Neural progenitor cell (in vitro differentiated cells): ENCODE data around the gene COLEC11. TPM values are rescaled to one million over a fixed set of nuclear protein-coding genes. Genes with fewer than 3 reads are reported as not detected.

Experiments
- DNase-seq: peaks from one replicate; pipeline ENCODE4 v3.0.0-alpha.2; 2016; ENCODE audit warnings: low spot score
- H2AFZ ChIP-seq: fragments of 200-600 bp; sonication (generic); replicated peaks from 2 replicates; pipeline ENCODE4 v1.6.1; 2016; ENCODE audit warnings: antibody characterized with exemption
- H3F3A ChIP-seq: fragments of 200-600 bp; sonication (generic); 2 replicates; pipeline ENCODE4 v1.6.1; 2016; ENCODE audit warnings: antibody characterized with exemption, low read depth
- H3K27ac ChIP-seq: fragments of 200-600 bp; sonication (generic); 2 replicates; pipeline ENCODE4 v1.5.1; 2016; ENCODE audit warnings: mild to moderate bottlenecking
- H3K27me3 ChIP-seq: fragments of 200-600 bp; sonication (generic); 2 replicates; pipeline ENCODE4 v1.6.1; 2016; ENCODE audit warnings: mild to moderate bottlenecking, moderate library complexity
- H3K36me3 ChIP-seq: fragments of 200-600 bp; sonication (generic); 2 replicates; pipeline ENCODE4 v1.5.1; 2016
- H3K4me1 ChIP-seq: fragments of 200-600 bp; sonication (generic); 2 replicates; pipeline ENCODE4 v1.6.1; 2016; ENCODE audit warnings: mixed run types
- H3K4me2 ChIP-seq: fragments of 200-600 bp; sonication (generic); 2 replicates; pipeline ENCODE4 v1.6.1; 2016
- H3K4me3 ChIP-seq: fragments of 200-600 bp; sonication (generic); 2 replicates; pipeline ENCODE4 v1.5.1; 2016
- H3K79me2 ChIP-seq: fragments of 200-600 bp; sonication (generic); 2 replicates; pipeline ENCODE4 v1.6.1; 2016; ENCODE audit warnings: low read depth
- H3K9ac ChIP-seq: fragments of 200-600 bp; sonication (generic); 2 replicates; pipeline ENCODE4 v1.6.1; 2016
- H3K9me3 ChIP-seq: fragments of 200-600 bp; sonication (generic); 2 replicates; pipeline ENCODE4 v1.5.1; 2016; ENCODE audit warnings: low read depth
- H4K20me1 ChIP-seq: fragments of 200-600 bp; sonication (generic); 2 replicates; pipeline ENCODE4 v1.6.1; 2016; ENCODE audit warnings: low read depth
- H3K27ac Mint-ChIP-seq: 3 replicates; pipeline ENCODE4 v1.8.0; 2021; ENCODE audit warnings: mixed read lengths
- H3K27me3 Mint-ChIP-seq: 2 replicates; pipeline ENCODE4 v1.8.0; 2022; ENCODE audit warnings: low read depth, mild to moderate bottlenecking, inconsistent platforms, moderate library complexity, mixed read lengths; ENCODE audit not compliant: insufficient read depth
- H3K36me3 Mint-ChIP-seq: 3 replicates; pipeline ENCODE4 v1.8.0; 2021; ENCODE audit warnings: mixed read lengths
- H3K4me1 Mint-ChIP-seq: 3 replicates; pipeline ENCODE4 v1.8.0; 2021; ENCODE audit warnings: mixed read lengths
- H3K4me3 Mint-ChIP-seq: 3 replicates; pipeline ENCODE4 v1.8.0; 2021; ENCODE audit warnings: mild to moderate bottlenecking, moderate library complexity, mixed read lengths
- H3K9me3 Mint-ChIP-seq: 3 replicates; pipeline ENCODE4 v1.8.0; 2020; ENCODE audit warnings: mixed read lengths
- CTCF ChIP-seq: fragments of 200-600 bp; sonication (generic); IDR thresholded peaks from 2 replicates; pipeline ENCODE4 v1.5.1; 2017; ENCODE audit warnings: antibody characterized with exemption, mild to moderate bottlenecking
- EZH2 ChIP-seq: fragments of 200-600 bp; sonication (generic); IDR thresholded peaks from 2 replicates; pipeline ENCODE4 v1.6.1; 2017; ENCODE audit warnings: antibody characterized with exemption, mild to moderate bottlenecking, moderate library complexity
- EZH2phosphoT487 ChIP-seq: fragments of 200-600 bp; sonication (generic); IDR thresholded peaks from 2 replicates; pipeline ENCODE4 v1.6.1; 2017; ENCODE audit warnings: antibody characterized with exemption
- small RNA-seq: library from RNA; depleted of rRNA; stranded (forward); fragments of <200 nt; gene quantifications from one replicate; pipeline ENCODE3, GENCODE V24; 2015
- total RNA-seq: library from RNA; depleted of rRNA; stranded (reverse); fragments of >200 nt; gene quantifications from 2 replicates; pipeline ENCODE4 v1.2.3, GENCODE V29; 2015; ENCODE audit warnings: low replicate concordance

Gene COLEC11
- total RNA-seq, 1 donor from 2014 or later: not detected

- H3K4me1 Mint-ChIP-seq: no peaks in the 10 kb centered on the region
- H3K4me3 ChIP-seq: no peak overlapping the region
- H3K36me3 Mint-ChIP-seq: no peaks in the 10 kb centered on the region
- no peak overlapping the region for H2AFZ ChIP-seq
- H3K4me2 ChIP-seq: no peak overlapping the region
- no peaks in the 10 kb centered on the region for H3K4me1 ChIP-seq
- no peaks in the 10 kb centered on the region for H3K79me2 ChIP-seq
- H3K4me3 Mint-ChIP-seq: no peak overlapping the region
- H3K27ac ChIP-seq: no peak overlapping the region
- no peak overlapping the region for H3K27ac Mint-ChIP-seq
- no peaks in the 10 kb centered on the region for H3K27me3 ChIP-seq
- H3K9me3 ChIP-seq: no peaks in the 10 kb centered on the region
- no peaks in the 10 kb centered on the region for H3K9me3 Mint-ChIP-seq
- H3K9ac ChIP-seq: no peak overlapping the region
- no peak for DNase-seq
- TF ChIP-seq CTCF (no peak), EZH2phosphoT487 (no peak), EZH2 (no peak)
- no peaks in the 10 kb centered on the region for H4K20me1 ChIP-seq
- H3K36me3 ChIP-seq: no peaks in the 10 kb centered on the region
- H3F3A ChIP-seq: no peaks in the 10 kb centered on the region
- H3K27me3 Mint-ChIP-seq: peaks cover 2% of the 10 kb centered on the region
Observed at GRCh38 chr2:3683748-3684454, 89.0 kb downstream of the COLEC11 start.

GRCh38 chr2:3689998-3690748, 95.3 kb downstream of the COLEC11 start:
- Histone ChIP-seq H3K27ac (no peak overlapping the region), H3K4me2 (no peak overlapping the region), H3K27me3 (no peaks in the 10 kb centered on the region), H3K9ac (no peak overlapping the region), H3F3A (no peaks in the 10 kb centered on the region), H2AFZ (no peak overlapping the region), H3K4me3 (no peak overlapping the region), H3K36me3 (no peaks in the 10 kb centered on the region), H4K20me1 (no peaks in the 10 kb centered on the region), H3K9me3 (peaks cover 9% of the 10 kb centered on the region), H3K79me2 (no peaks in the 10 kb centered on the region), H3K4me1 (no peaks in the 10 kb centered on the region)
- Mint-ChIP-seq H3K36me3 (no peaks in the 10 kb centered on the region), H3K27me3 (peaks cover 9% of the 10 kb centered on the region), H3K4me3 (no peak overlapping the region), H3K4me1 (no peaks in the 10 kb centered on the region), H3K27ac (no peak overlapping the region), H3K9me3 (peaks cover 17% of the 10 kb centered on the region)
- no peak for DNase-seq
- TF ChIP-seq CTCF: no peak
- no peak for TF ChIP-seq EZH2
- TF ChIP-seq EZH2phosphoT487: no peak

GRCh38 chr2:3692375-3692774, 97.5 kb downstream of the COLEC11 start:
- H2AFZ ChIP-seq: no peak overlapping the region
- Mint-ChIP-seq H3K4me1 (no peaks in the 10 kb centered on the region), H3K27ac (no peak overlapping the region), H3K4me3 (no peak overlapping the region), H3K36me3 (no peaks in the 10 kb centered on the region), H3K9me3 (peaks cover 17% of the 10 kb centered on the region), H3K27me3 (peaks cover 6% of the 10 kb centered on the region)
- H3K9ac ChIP-seq: no peak overlapping the region
- DNase-seq: peak; percentile 56
- H3K79me2 ChIP-seq: no peaks in the 10 kb centered on the region
- H3K4me1 ChIP-seq: no peaks in the 10 kb centered on the region
- H3K36me3 ChIP-seq: no peaks in the 10 kb centered on the region
- H3K27me3 ChIP-seq: no peaks in the 10 kb centered on the region
- no peaks in the 10 kb centered on the region for H3F3A ChIP-seq
- peaks cover 9% of the 10 kb centered on the region for H3K9me3 ChIP-seq
- H3K27ac ChIP-seq: no peak overlapping the region
- TF ChIP-seq EZH2 (no peak), CTCF (peak; percentile 77), EZH2phosphoT487 (no peak)
- H3K4me3 ChIP-seq: no peak overlapping the region
- no peaks in the 10 kb centered on the region for H4K20me1 ChIP-seq
- H3K4me2 ChIP-seq: no peak overlapping the region

Small RNA genes within 50 kb of the gene (small RNA-seq; reads per million reads assigned to genes)
- gene TMSB4XP2: not detected

Other genes starting within 250 kb of the COLEC11 start
- gene EIPR1, start 217.3 kb upstream of the COLEC11 start, total RNA-seq: 57.1 and 73.0 TPM in 2 replicates
- gene TRAPPC12, start 215.4 kb upstream of the COLEC11 start, total RNA-seq: 59.5 and 70.3 TPM in 2 replicates
- 19.0 and 29.3 TPM in 2 replicates for gene ADI1, start 75.6 kb upstream of the COLEC11 start, total RNA-seq
- 26.8 and 28.2 TPM in 2 replicates for gene RNASEH1, start 36.8 kb upstream of the COLEC11 start, total RNA-seq
- 5,433 and 5,441 TPM in 2 replicates for gene RPS7, start 19.9 kb upstream of the COLEC11 start, total RNA-seq
- not detected in 2 replicates for gene ALLC, start 63.1 kb downstream of the COLEC11 start, total RNA-seq
- gene DCDC2C, start 108.5 kb downstream of the COLEC11 start, total RNA-seq: not detected in 2 replicates